ENCODE measurements around the gene KIF18A. TPM values are rescaled to one million over a fixed set of nuclear protein-coding genes. Genes with fewer than 3 reads are reported as not detected.

The KIF18A gene
- total and polyA plus RNA-seq, 2 of the 13 experiments (the other 11 are each of a cell fraction or from before 2014, with no cell fraction given): 3.4 to 14.4 TPM

GRCh38 chr11:28071305-28071704 lies 36.7 kb downstream of the KIF18A start:
- Histone ChIP-seq H3K27me3 (ENCODE audit: control insufficient read depth in 1 of 2, insufficient read depth in 2 of 2, low read length in 2 of 2) (no peaks in the 10 kb centered on the region), H3K4me3 (replicated peaks in 1 of 3; ENCODE audit: insufficient read depth in 1 of 3, low read depth in 2 of 3, low read length in 3 of 3) (no peak overlapping the region), H3K4me1 (ENCODE audit: insufficient read depth, low read length) (no peaks in the 10 kb centered on the region), H4K20me1 (ENCODE audit: insufficient read depth, low read length) (no peaks in the 10 kb centered on the region), H3K27ac (ENCODE audit: extremely low read length, insufficient read depth, low read length) (no peak overlapping the region), H2AFZ (ENCODE audit: low read length) (no peak overlapping the region), H3K9ac (ENCODE audit: insufficient read depth, low read depth, low read length) (no peak overlapping the region), H3K36me3 (replicated peaks in 1 of 2; ENCODE audit: control insufficient read depth in 1 of 2, insufficient read depth in 2 of 2, low read length in 2 of 2) (peaks cover 0 to 12% of the 10 kb centered on the region in 2 experiments; a peak in 3 of 5 replicates), H3K9me3 (ENCODE audit: low read length) (no peaks in the 10 kb centered on the region), H3K79me2 (ENCODE audit: insufficient read depth, low read length) (no peaks in the 10 kb centered on the region), H3K4me2 (ENCODE audit: low read depth, low read length) (no peak overlapping the region)
- BruUV-seq (replicated peaks): no TSS peak
- FAIRE-seq (no peak), DNase-seq (ENCODE audit: low spot score) (no peak), ATAC-seq (no peak)
- no peak for TF ChIP-seq HDAC2 (CRISPR knock-in tag; IDR thresholded peaks at IDR 0.05)
- no peak for TF ChIP-seq SCMH1 (CRISPR knock-in tag; IDR thresholded peaks at IDR 0.05; ENCODE audit: borderline replicate concordance)
- no peak for TF ChIP-seq ZNF101 (CRISPR knock-in tag; IDR thresholded peaks at IDR 0.05; ENCODE audit: borderline replicate concordance, low read depth)
- no peak for TF ChIP-seq PRDM4 (CRISPR knock-in tag; IDR thresholded peaks at IDR 0.05; ENCODE audit: borderline replicate concordance)
- no peak for TF ChIP-seq ZNF256 (CRISPR knock-in tag; conservative IDR thresholded peaks at IDR 0.05)
- no peak for TF ChIP-seq SP5 (CRISPR knock-in tag; IDR thresholded peaks at IDR 0.05; ENCODE audit: borderline replicate concordance, low read depth)
- TF ChIP-seq ATF7-NPFF (CRISPR knock-in tag; IDR thresholded peaks at IDR 0.05; ENCODE audit: low read depth): no peak
- in situ Hi-C loops (cut with HindIII; ENCODE audit: extremely low pct_ligation_motif_present, low pct_unique_long_range_greater_than_20kb): no loop called here
- WGBS (ENCODE audit: low lambda C conversion rate): 98% methylated on average over 1 of the region's 1 CpG
- POLR2A ChIA-PET: no interaction called here
- CTCF ChIA-PET (ENCODE audit: low intra/inter-chr PET ratio, low total read pairs): no interaction called here
- intact Hi-C loops (cut with micrococcal nuclease; ENCODE audit: unreplicated experiment): no loop called here

- H3K4me3 ChIP-seq (replicated peaks in 1 of 3; ENCODE audit: insufficient read depth in 1 of 3, low read depth in 2 of 3, low read length in 3 of 3): no peak overlapping the region
- FAIRE-seq (no peak), DNase-seq (ENCODE audit: low spot score) (peak; percentile 1), ATAC-seq (no peak)
- no peak overlapping the region for H2AFZ ChIP-seq (ENCODE audit: low read length)
- H3K36me3 ChIP-seq (replicated peaks in 1 of 2; ENCODE audit: control insufficient read depth in 1 of 2, insufficient read depth in 2 of 2, low read length in 2 of 2): peaks cover 3 to 22% of the 10 kb centered on the region in 2 experiments; a peak in 3 of 5 replicates
- no peaks in the 10 kb centered on the region for H3K27me3 ChIP-seq (ENCODE audit: control insufficient read depth in 1 of 2, insufficient read depth in 2 of 2, low read length in 2 of 2)
- TF ChIP-seq ZNF329 (CRISPR knock-in tag; IDR thresholded peaks at IDR 0.05; ENCODE audit: low read depth) (no peak), MAZ (IDR thresholded peaks at IDR 0.05; ENCODE audit: borderline replicate concordance, low read depth, low read length) (no peak), MAZ (CRISPR knock-in tag; IDR thresholded peaks at IDR 0.05; ENCODE audit: low read depth) (no peak), NR2F1 (CRISPR knock-in tag; IDR thresholded peaks at IDR 0.05) (no peak)
- POLR2A ChIA-PET: no interaction called here
- no peak overlapping the region for H3K4me2 ChIP-seq (ENCODE audit: low read depth, low read length)
- in situ Hi-C loops (cut with HindIII; ENCODE audit: extremely low pct_ligation_motif_present, low pct_unique_long_range_greater_than_20kb): no loop called here
- CTCF ChIA-PET (ENCODE audit: low intra/inter-chr PET ratio, low total read pairs): no interaction called here
- H3K79me2 ChIP-seq (ENCODE audit: insufficient read depth, low read length): no peaks in the 10 kb centered on the region
- H4K20me1 ChIP-seq (ENCODE audit: insufficient read depth, low read length): no peaks in the 10 kb centered on the region
- no peak overlapping the region for H3K27ac ChIP-seq (ENCODE audit: extremely low read length, insufficient read depth, low read length)
- H3K9ac ChIP-seq (ENCODE audit: insufficient read depth, low read depth, low read length): no peak overlapping the region
- no peaks in the 10 kb centered on the region for H3K9me3 ChIP-seq (ENCODE audit: low read length)
- intact Hi-C loops (cut with micrococcal nuclease; ENCODE audit: unreplicated experiment): no loop called here
- BruUV-seq (replicated peaks): no TSS peak
- H3K4me1 ChIP-seq (ENCODE audit: insufficient read depth, low read length): no peaks in the 10 kb centered on the region
These were observed 49.6 kb downstream of the KIF18A start for GRCh38 chr11:28058333-28058732.
